Measurements from ENCODE around the gene PALB2.

The PALB2 gene

DNA sequence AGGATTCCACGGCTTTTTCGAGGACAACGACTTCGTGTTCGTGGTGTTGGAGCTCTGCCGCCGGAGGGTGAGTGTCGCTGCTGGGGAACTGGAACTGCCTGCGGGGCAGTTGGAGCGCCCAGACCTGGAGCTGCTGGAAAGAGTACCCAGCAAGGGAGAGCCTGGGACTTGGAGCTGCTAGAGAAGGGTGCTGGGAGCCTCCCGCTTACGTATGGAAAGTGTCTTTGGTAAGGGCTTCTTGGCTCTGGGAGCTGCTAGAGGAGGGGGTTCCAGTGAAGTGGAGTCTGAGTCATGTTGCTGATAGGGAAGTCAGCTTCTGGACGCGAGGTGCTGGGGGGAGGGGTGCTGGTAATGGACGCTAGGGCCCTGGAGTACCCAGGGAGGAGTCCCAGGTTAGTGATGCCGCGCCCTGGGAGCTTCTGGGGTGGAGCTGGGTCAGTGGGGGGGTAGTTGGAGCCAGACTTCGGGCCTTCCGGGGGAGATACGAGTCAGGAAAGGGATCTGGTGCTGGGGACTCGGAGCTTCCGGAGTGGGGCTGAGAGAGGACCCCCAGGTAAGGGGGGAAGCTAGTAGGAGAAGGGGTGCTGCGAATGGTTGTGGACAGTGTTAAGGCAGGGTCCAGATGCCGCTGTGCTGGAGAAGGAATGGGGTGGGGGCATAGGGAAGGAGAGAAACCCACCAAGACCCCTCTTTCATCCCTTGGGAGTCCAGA lies 38.3 kb upstream of the PALB2 start:
- TF ChIP-seq, protein P1, sequence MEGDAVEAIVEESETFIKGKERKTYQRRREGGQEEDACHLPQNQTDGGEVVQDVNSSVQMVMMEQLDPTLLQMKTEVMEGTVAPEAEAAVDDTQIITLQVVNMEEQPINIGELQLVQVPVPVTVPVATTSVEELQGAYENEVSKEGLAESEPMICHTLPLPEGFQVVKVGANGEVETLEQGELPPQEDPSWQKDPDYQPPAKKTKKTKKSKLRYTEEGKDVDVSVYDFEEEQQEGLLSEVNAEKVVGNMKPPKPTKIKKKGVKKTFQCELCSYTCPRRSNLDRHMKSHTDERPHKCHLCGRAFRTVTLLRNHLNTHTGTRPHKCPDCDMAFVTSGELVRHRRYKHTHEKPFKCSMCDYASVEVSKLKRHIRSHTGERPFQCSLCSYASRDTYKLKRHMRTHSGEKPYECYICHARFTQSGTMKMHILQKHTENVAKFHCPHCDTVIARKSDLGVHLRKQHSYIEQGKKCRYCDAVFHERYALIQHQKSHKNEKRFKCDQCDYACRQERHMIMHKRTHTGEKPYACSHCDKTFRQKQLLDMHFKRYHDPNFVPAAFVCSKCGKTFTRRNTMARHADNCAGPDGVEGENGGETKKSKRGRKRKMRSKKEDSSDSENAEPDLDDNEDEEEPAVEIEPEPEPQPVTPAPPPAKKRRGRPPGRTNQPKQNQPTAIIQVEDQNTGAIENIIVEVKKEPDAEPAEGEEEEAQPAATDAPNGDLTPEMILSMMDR (IDR thresholded peaks at IDR 0.05; ENCODE audit: low read length, missing control alignments), result no peak
- DNase-seq (ENCODE audit: low read depth), result peak; percentile 42
- peak overlapping the region; percentile 64 for H3K4me3 ChIP-seq (replicated peaks; ENCODE audit: low read depth, low read length)

DNA sequence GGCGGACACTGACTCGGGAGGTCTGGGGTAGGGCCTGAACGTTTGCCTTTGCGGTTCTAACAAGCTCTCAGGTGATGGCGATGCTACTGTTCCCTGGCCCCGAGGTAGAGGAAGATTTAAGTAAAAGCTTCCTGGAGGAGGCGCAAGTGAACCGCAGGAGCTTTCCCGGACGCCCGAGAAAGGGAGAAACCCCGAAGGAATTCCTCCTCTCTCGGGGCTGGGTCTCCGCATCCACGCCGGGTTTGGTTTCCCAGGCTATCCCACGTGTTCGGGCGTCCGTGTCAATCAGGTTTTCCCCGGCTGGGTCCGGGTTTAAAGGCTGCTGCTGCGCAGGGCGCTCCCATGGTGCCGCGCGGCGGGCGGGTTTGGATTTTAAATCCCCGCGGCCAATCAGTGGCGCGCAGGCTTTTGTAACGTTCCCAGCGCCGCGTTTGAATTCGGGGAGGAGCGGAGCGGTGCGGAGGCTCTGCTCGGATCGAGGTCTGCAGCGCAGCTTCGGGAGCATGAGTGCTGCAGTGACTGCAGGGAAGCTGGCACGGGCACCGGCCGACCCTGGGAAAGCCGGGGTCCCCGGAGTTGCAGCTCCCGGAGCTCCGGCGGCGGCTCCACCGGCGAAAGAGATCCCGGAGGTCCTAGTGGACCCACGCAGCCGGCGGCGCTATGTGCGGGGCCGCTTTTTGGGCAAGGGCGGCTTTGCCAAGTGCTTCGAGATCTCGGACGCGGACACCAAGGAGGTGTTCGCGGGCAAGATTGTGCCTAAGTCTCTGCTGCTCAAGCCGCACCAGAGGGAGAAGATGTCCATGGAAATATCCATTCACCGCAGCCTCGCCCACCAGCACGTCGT lies 37.5 kb upstream of the PALB2 start, which contains the start of gene PLK1:
Gene PLK1, plus strand, starts transcription at position 460 of the 844 bp plus-strand sequence. Its CDS starts 44 bp downstream, at position 504.
- DNase-seq (ENCODE audit: low read depth), result peak; percentile 78
- H3K4me3 ChIP-seq (replicated peaks; ENCODE audit: low read depth, low read length), result peak within 1 kb of the TSS; percentile 64
- TF ChIP-seq, protein P1 (IDR thresholded peaks at IDR 0.05; ENCODE audit: low read length, missing control alignments), result peak; percentile 48

DNA sequence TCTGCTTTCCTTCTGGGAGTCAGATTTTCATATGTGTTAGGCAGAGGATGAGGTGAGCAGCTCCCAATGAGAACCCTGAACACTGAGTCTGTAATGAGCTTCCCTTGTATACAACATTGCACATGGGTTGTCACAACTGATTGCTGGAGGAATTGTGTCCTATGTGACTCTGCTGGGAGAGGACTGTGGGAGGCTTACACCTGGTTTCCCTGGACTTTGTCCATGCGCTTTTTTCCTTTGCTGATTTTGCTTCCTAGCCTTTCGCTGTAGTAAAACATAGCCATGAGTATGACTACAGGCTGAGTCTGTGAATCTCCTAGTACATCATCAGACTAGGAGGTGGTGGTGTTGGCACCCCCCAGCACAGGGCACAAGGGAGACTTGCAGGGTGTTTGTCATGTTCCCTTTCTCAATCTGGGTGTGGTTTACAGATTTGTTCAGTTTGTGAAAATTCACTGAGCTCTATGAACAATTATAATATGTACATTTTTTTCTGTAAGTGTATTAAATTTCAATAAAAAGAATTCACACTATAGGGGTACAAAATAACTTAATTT lies 35.9 kb upstream of the PALB2 start:
- TF ChIP-seq, protein P1 (IDR thresholded peaks at IDR 0.05; ENCODE audit: low read length, missing control alignments), result no peak
- no peak overlapping the region for H3K4me3 ChIP-seq (replicated peaks; ENCODE audit: low read depth, low read length)
- DNase-seq (ENCODE audit: low read depth), result no peak

DNA sequence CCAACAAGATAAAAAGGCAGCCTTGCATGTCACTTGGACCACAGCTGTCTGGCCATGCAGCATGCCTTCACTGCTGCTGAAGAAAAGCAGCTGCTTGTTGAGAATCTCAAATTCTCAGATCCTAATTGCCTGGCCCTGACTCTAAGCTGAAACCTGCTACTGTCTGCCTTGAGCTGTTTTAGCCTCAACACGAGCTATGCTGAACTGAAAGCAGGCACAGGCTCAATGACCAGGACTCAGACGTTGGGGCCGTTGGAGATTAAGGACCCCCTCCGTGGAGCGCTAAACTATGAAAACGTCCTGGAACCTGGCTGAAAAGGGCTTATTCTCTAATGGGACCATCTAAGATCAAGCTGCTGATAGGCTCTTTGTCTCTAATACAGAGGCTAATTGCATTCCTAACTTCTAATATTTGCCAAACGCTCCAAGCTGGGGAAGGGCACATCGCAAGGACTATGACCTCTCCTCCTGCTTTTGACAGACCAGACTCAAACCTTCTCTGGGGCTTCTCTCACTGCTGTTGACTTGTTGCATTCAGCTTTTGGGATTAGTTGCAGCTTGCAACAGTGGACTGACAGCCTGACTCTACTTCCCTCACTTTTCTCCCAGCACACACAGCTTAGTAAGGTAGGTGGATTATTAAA lies 33.0 kb upstream of the PALB2 start:
- TF ChIP-seq, protein P1 (IDR thresholded peaks at IDR 0.05; ENCODE audit: low read length, missing control alignments), result no peak
- no peak overlapping the region for H3K4me3 ChIP-seq (replicated peaks; ENCODE audit: low read depth, low read length)
- no peak for DNase-seq (ENCODE audit: low read depth)

DNA sequence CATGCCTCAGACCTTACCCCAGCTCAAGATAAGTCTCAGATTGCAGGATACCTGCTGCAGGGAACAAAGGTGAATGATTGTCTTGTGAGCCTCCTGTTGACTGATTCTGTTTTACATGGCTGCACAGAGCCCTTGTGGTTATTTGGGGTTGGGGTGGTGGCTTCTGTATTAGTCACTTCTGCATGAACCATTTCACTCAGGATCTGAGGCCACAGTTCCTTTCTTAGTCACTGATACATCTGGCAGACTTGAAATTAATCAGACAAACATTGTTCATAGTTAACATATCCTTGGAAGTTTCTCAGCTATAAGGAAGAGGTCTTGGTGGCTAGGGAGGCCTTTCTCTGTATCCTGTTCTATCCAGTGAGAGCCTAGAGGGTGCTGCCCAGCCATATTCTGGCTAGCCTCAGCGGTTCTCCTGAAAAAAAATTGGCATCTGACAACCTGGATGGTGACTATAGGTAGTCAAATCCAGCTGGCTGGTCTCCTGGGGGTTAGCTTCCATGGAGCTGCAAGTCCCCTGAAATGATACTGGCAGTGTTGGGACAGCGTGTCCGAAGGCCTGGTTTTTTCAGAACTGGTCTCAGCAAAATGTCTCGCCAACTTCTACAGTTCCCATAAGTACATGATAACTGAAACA lies 29.1 kb upstream of the PALB2 start:
- TF ChIP-seq, protein P1 (IDR thresholded peaks at IDR 0.05; ENCODE audit: low read length, missing control alignments), result no peak
- H3K4me3 ChIP-seq (replicated peaks; ENCODE audit: low read depth, low read length), result no peak overlapping the region
- DNase-seq (ENCODE audit: low read depth), result peak; percentile 65

DNA sequence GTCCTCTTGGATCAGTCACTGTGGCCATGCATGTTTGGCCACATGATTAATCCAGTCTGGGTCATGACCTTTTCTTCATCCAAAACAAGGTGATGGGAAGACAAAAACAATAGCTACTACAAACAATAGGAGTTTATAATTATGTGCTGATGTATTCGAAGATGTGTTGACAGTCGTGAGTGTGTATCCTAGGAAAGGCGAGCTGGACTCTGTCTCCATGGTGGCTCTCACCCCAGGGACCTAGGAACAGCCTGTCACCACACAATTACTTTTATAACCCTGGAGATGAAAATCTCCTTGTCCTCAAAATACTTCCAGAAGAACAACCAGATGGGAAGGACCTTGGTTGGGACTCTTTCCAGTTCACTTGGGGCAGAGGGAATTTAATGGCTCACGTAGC lies 27.8 kb upstream of the PALB2 start:
- no peak for DNase-seq (ENCODE audit: low read depth)
- TF ChIP-seq, protein P1 (IDR thresholded peaks at IDR 0.05; ENCODE audit: low read length, missing control alignments), result no peak
- H3K4me3 ChIP-seq (replicated peaks; ENCODE audit: low read depth, low read length), result no peak overlapping the region
